HG02610 (cell line): ENCODE measurements around the gene PRDX6.
"Not testable (repeated sequence)": the region's sequence is repeated elsewhere in the genome, so short reads cannot be mapped to it uniquely, and the experiment has no call there.

Source experiments
- ATAC-seq: cut with Tn5 transposase; IDR thresholded peaks from one replicate; pipeline ENCODE4 v1.9.1; 2021; ENCODE audit warnings: mild to moderate bottlenecking, moderate library complexity; ENCODE audit not compliant: unreplicated experiment

PRDX6 gene

GRCh38 chr1:173477286-173478093 is at the start of gene PRDX6:
PRDX6 (plus strand) TSS chr1:173477335; CDS start chr1:173477398, 63 bp downstream.
- ATAC-seq = peak; percentile 49

DNA sequence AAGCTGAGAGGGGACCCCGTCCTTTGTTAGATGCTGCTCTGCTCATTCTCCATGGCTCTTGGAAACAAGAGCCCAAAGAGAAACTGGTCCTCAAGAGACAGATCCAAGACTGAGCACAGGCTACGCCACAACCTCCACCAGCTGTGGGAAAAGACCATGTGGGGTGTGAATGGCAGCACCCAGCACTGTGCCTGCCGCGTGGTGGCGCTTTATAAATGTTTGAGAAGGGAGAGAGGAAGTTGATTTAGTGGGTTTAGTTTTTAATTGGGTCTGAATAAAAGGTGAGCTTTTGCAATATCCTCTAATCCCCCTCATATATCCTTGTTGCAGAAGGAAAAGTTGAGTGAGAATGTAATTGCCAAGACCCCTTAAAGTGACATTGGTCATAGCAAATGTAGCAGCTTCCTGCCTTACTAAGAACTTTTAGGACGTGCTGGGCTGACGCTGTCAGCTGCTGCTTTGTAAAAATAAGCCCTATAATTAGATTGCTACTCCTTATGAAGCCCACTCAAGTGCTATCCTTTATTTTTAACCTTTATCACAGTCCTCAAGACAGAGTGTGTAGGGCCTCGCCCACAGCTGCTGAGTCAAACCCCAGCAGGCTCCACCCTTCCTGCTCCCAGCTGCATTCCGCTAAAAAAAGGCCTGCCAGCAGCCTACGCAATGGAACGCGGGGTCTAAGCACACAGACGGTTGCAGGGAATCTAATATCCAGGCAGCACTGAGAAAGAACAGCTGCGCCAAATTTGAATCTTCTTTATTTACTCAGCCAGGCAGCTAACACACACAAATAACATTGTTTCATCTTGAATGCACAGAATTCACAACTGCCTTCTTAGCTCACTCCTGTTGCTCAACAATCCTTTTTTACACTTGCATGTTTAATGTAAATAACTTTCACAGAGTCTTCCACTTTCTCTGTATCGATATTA is 47.4 kb upstream of the PRDX6 start:
- ATAC-seq = peak; percentile 57

- ATAC-seq = no peak
Observed at GRCh38 chr1:173430677-173431303, 46.3 kb upstream of the PRDX6 start.

GRCh38 chr1:173431304-173432045 is 45.7 kb upstream of the PRDX6 start:
- ATAC-seq = no peak

- no peak for ATAC-seq
Observed at GRCh38 chr1:173432331-173432730, 44.8 kb upstream of the PRDX6 start.

GRCh38 chr1:173433751-173434326 is 43.3 kb upstream of the PRDX6 start:
- ATAC-seq = no peak

DNA sequence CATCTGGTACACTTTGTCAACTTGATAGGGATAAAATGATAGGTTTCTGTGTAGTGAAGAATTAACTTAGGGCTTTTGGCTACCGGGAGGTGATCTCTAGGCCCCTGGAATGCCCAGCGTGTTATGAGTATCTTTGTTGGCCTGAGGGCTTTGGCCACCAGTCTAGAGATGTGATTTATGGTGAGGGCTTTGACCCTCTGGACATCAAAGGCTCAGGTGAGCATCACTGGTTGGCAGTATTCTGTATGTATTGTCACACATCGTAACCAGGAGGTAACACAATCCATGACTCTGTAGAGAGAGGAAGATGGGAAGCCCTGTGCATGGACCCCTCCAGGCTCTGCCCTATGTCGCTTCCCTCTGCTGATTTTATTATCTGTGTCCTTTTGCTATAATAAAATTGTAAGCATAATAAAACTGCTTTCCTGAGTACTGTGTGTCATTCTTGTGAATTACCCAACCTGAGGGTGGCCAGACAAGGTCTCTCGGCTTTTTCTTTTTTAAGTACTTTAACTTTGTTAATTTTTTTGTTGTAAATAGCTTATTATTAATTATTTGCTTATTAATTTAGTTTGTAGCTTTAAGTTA is 40.2 kb upstream of the PRDX6 start:
- no peak for ATAC-seq

DNA sequence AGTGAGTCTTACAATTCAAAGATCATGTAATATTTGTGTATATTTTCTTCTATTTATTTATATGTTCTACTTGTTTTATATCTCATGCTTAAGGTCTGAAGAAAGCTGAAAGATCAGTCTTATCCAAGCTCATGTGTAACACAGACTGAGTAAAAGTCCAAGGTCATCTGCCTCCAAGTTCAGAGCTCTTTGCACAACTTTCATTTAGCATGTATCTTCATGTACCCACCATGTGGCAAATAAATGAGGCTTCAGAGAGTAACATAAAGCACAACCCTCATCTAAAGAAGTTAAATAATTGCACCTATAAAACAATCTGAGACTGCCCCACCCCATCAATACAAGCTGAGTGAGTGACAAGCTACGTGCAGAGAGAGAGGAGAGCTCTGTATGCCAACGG is 38.5 kb upstream of the PRDX6 start:
- ATAC-seq = no peak

- ATAC-seq = no peak
Observed at GRCh38 chr1:173440430-173440829, 36.7 kb upstream of the PRDX6 start.

GRCh38 chr1:173444757-173445156 is 32.4 kb upstream of the PRDX6 start:
- ATAC-seq = peak; percentile 66

DNA sequence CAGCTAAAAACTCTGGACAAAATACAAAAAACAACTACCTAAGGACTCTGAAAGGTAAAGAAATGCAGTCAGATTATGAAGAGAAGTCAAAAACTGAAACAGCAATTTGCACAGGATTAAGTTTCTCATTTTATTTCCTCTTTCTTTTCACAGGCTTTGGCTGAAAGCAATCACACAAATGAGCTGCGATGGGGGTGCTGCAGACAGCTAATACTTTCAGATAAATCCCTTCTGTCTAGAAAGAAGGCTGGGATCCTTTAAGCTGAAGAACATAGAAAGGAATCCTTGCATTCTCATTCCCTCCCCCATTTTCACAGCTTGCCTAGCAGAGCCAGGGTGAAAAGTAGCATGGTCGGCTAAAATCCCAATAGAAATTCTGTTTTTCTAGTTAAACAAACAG is 32.0 kb upstream of the PRDX6 start:
- peak; percentile 9 for ATAC-seq

DNA sequence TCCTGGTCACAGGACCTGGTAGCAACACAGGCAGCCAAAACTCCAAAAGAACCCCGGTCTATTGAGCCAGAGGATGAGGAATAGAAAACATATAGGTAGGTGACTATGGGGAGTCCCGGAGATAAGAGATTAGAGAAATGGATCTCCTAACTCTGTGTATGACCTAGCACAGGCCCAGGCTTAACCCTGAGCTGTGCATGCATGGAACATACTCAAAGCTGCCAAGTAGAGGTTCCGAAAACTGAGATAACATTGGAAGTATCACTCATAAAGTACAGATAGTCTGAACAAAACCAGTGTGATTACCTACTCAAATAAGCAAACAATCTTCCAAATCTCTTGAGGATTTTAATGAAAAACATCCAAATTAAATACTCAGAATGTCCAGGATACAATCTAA is 31.5 kb upstream of the PRDX6 start:
- no peak for ATAC-seq

- ATAC-seq = peak; percentile 39
Observed at GRCh38 chr1:173447224-173447623, 29.9 kb upstream of the PRDX6 start.

DNA sequence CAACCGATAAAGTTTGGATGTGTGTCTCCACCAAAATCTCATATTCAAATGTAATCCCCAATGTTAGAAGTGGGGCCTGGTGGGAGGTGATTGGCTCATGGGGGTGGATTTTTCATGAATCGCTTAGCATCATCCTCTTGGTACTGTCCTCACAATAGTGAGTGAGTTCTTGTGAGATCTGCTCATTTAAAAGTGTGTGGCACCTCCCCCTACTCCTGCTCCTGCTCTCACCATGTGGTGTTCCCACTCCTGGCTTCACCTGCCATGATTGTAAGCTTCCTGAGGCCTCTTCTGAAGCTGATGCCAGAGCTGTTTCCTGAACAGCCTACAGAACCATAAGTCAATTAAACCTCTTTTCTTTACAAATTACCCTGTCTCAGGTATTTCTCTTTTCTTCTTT is 28.2 kb upstream of the PRDX6 start:
- ATAC-seq = no peak

DNA sequence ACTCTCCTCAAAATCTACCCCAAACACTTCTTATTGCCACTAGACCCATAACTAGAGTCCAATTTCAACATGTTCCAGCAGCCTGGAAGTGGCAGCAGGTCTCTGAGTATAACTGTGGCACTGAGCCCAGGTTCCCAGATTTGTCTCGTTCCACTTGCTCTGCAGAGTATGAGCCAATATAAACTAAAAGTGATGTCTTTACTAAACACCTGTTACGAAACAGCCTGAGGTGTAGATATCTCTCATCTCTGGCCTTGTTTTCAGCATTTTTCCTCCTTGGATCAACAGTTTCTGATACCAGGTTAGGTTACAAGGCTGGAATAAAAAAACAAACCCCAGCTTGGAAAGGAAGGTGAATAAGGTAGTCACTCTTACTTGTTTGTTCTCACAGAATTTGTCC is 25.2 kb upstream of the PRDX6 start:
- no peak for ATAC-seq

DNA sequence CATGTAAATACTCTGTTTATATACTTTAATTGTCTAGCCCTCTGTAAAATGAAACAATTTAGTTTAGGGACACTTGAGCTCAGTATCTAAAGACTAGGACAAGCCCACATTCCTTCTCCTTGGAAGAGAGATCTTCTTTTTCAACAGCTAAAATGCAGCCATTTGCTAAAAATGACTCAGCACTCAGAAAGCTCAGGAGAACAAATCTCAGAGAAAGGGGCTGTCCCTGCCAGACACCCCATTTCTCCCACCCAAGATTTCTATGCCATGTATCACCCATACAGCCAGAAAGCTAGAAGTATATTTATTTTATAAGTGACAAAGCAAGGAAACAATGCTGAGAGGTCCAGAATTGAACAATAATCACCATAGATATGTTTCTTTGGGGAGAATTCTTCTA is 23.2 kb upstream of the PRDX6 start:
- ATAC-seq = no peak

DNA sequence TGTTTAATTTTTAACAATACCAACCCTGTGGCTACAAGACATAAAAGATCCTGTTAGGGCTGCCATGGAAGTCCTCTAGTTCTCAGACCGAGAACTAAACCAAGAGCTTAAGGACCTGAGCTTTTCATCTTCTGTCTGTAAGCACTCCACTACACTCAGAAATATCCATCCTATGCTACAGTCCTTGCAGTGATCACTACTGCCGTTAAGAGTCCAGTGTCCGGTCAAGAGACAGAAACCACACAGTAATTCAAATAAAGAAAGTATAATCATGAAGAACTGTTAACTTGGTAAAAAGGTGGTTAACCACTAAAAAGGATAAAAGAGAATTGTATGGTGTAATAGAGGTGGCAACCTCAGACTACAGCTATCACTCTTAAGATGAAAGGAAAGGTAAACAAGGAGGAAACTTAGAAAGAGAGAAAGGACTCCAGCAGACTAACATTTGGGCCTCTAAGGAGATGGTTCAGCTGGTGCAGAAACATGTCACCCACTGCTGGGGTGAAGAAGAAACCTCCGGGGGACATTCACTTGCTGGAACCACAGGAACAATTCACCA is 22.1 kb upstream of the PRDX6 start:
- ATAC-seq = peak; percentile 61

- no peak for ATAC-seq
Observed at GRCh38 chr1:173459885-173460284, 17.2 kb upstream of the PRDX6 start.

DNA sequence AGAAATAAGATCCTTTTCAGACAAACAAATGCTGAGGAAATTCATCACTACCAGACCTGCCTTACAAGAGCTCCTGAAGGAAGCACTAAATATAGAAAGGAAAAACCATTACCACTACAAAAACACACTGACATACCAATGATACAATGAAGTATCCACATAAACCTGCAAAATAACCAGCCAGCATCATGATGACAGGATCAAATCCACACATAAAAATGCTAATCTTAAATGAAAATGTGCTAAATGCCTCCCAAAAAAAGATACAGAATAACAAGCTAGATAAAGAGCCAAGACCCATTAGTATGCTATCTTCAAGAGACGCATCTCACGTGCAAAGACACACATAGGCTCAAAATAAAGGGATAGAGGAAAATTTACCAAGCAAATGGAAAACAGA is 14.5 kb upstream of the PRDX6 start:
- ATAC-seq = not testable (repeated sequence)

DNA sequence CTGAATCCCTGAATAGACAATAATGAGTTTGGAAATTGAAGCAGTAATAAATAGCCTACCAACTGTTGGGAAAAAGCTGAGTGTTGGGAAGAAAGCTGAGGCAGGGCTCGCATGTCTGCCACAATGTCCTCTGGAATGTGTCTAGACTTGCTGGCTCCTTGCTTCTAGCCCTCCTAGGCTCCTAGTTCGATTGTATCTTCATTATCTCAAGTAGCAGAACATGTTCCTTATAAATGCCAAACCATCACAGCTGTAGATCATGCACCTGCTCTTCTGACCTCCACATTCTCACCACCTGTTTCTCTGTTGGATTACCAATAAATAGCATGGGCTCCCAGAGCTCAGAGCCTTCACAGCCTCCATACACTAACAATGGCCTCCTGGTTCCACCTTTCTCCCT is 12.9 kb upstream of the PRDX6 start:
- not testable (repeated sequence) for ATAC-seq
